A673 (cell line): ENCODE results near the gene GTF2IRD2. TPM values are rescaled to one million over a fixed set of nuclear protein-coding genes. Genes with fewer than 3 reads are reported as not detected.

ENCODE experiments used
- total RNA-seq: library from RNA; stranded (reverse); gene quantifications from 2 replicates; pipeline ENCODE4 v1.2.3, GENCODE V29; 2021

Gene GTF2IRD2
- total RNA-seq, 1 experiment from 2014 or later: 8.6 TPM

Other genes with a start within 250 kb of the GTF2IRD2 start
- 250 and 270 TPM in 2 replicates for gene GTF2I, start 193.9 kb downstream of the GTF2IRD2 start, total RNA-seq
- gene NCF1, start 77.6 kb downstream of the GTF2IRD2 start, total RNA-seq: not detected in 2 replicates
- 20.5 and 29.9 TPM in 2 replicates for gene CASTOR2, start 113.1 kb upstream of the GTF2IRD2 start, total RNA-seq
- gene RCC1L, start 222.2 kb upstream of the GTF2IRD2 start, total RNA-seq: 39.8 and 40.2 TPM in 2 replicates
- gene GTF2IRD2B, start 241.0 kb upstream of the GTF2IRD2 start, total RNA-seq: 17.1 and 19.7 TPM in 2 replicates